ENCODE data around the gene APC.

- no peak for TF ChIP-seq ESRRA (CRISPR knock-in tag; IDR thresholded peaks at IDR 0.05; ENCODE audit: borderline replicate concordance)
- no peak for TF ChIP-seq CTCF (IDR thresholded peaks at IDR 0.05)
- TF ChIP-seq, protein P1, sequence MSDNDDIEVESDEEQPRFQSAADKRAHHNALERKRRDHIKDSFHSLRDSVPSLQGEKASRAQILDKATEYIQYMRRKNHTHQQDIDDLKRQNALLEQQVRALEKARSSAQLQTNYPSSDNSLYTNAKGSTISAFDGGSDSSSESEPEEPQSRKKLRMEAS (CRISPR knock-in tag; IDR thresholded peaks at IDR 0.05): no peak
- no peak for TF ChIP-seq RELA (CRISPR knock-in tag; IDR thresholded peaks at IDR 0.05; ENCODE audit: borderline replicate concordance)
- TF ChIP-seq RORB (CRISPR knock-in tag; IDR thresholded peaks at IDR 0.05): no peak
- no peak for TF ChIP-seq CREM (CRISPR knock-in tag; IDR thresholded peaks at IDR 0.05)
- TF ChIP-seq, protein P2, sequence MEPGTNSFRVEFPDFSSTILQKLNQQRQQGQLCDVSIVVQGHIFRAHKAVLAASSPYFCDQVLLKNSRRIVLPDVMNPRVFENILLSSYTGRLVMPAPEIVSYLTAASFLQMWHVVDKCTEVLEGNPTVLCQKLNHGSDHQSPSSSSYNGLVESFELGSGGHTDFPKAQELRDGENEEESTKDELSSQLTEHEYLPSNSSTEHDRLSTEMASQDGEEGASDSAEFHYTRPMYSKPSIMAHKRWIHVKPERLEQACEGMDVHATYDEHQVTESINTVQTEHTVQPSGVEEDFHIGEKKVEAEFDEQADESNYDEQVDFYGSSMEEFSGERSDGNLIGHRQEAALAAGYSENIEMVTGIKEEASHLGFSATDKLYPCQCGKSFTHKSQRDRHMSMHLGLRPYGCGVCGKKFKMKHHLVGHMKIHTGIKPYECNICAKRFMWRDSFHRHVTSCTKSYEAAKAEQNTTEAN (CRISPR knock-in tag; IDR thresholded peaks at IDR 0.05): no peak
- no peak for TF ChIP-seq CBFB (CRISPR knock-in tag; IDR thresholded peaks at IDR 0.05; ENCODE audit: low read depth)
- no peak for TF ChIP-seq ATF3 (CRISPR knock-in tag; conservative IDR thresholded peaks at IDR 0.05)
- no peak for TF ChIP-seq E2F5 (CRISPR knock-in tag; IDR thresholded peaks at IDR 0.05)
- TF ChIP-seq, protein P3, sequence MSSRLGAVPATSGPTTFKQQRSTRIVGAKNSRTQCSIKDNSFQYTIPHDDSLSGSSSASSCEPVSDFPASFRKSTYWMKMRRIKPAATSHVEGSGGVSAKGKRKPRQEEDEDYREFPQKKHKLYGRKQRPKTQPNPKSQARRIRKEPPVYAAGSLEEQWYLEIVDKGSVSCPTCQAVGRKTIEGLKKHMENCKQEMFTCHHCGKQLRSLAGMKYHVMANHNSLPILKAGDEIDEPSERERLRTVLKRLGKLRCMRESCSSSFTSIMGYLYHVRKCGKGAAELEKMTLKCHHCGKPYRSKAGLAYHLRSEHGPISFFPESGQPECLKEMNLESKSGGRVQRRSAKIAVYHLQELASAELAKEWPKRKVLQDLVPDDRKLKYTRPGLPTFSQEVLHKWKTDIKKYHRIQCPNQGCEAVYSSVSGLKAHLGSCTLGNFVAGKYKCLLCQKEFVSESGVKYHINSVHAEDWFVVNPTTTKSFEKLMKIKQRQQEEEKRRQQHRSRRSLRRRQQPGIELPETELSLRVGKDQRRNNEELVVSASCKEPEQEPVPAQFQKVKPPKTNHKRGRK (CRISPR knock-in tag; IDR thresholded peaks at IDR 0.05; ENCODE audit: borderline replicate concordance): no peak
- TF ChIP-seq NR2C2 (CRISPR knock-in tag; IDR thresholded peaks at IDR 0.05): no peak
These were observed 50.2 kb downstream of the APC start for GRCh38 chr5:112787896-112788295.

Measured in WTC11 (cell line).